Lung (tissue), 12 donors: ENCODE measurements around the gene TOM1L2. TPM values are rescaled to one million over a fixed set of nuclear protein-coding genes. Genes with fewer than 3 reads are reported as not detected.

Source experiments
- ATAC-seq: fragments of 200-7000 bp; cut with Tn5 transposase; one replicate; pipeline ENCODE4 v1.9.1; 2020; ENCODE audit warnings: moderate number of reproducible peaks; ENCODE audit not compliant: insufficient read depth, low FRiP score
- DNase-seq, 3 donors: peaks; one replicate each; pipeline ENCODE4 v3.0.0-alpha.2; 2013 to 2017
- H3K27ac ChIP-seq, 2 donors: one replicate each; pipeline ENCODE4 v1.5.1; 2013; ENCODE audit warnings: mild to moderate bottlenecking in 2 of 2, moderate library complexity in 2 of 2, control low read depth in 1 of 2, inconsistent platforms in 1 of 2, low read depth in 1 of 2, low read length in 1 of 2
- H3K27me3 ChIP-seq, 3 donors: one replicate each; pipeline ENCODE4 v1.5.1; 2013; ENCODE audit warnings: low read length in 2 of 3; ENCODE audit not compliant: control insufficient read depth in 3 of 3, insufficient read depth in 3 of 3
- H3K36me3 ChIP-seq, 4 donors: one replicate each; pipeline ENCODE4 v1.5.1; 2013; ENCODE audit warnings: low read length in 4 of 4, mild to moderate bottlenecking in 1 of 4, moderate library complexity in 1 of 4; ENCODE audit not compliant: control insufficient read depth in 4 of 4, insufficient read depth in 4 of 4
- H3K4me1 ChIP-seq, 5 donors: one replicate each; pipeline ENCODE4 v1.5.1; 2013; ENCODE audit warnings: low read length in 5 of 5, mild to moderate bottlenecking in 2 of 5, moderate library complexity in 1 of 5; ENCODE audit not compliant: control insufficient read depth in 5 of 5, insufficient read depth in 5 of 5
- H3K4me3 ChIP-seq: one replicate; pipeline ENCODE4 v1.5.1; 2013; ENCODE audit warnings: mild to moderate bottlenecking, control low read depth, moderate library complexity
- H3K9ac ChIP-seq, 2 donors: one replicate each; pipeline ENCODE4 v1.5.1; 2013; ENCODE audit warnings: low read length in 2 of 2, control low read depth in 1 of 2; ENCODE audit not compliant: insufficient read depth in 1 of 2
- H3K9me3 ChIP-seq, 4 donors: one replicate each; pipeline ENCODE4 v1.5.1; 2013; ENCODE audit warnings: low read length in 3 of 4, mild to moderate bottlenecking in 1 of 4, moderate library complexity in 1 of 4; ENCODE audit not compliant: control insufficient read depth in 4 of 4, insufficient read depth in 3 of 4
- WGBS, 2 donors: extraction: QIAGEN DNeasy Blood & Tissue Kit; methylation state at CpG; one replicate each; pipeline ENCODE4 v1.1.7; 2013; 5-methylcytosine and 5-hydroxymethylcytosine counted together
- polyA plus RNA-seq, 2 donors: library from polyadenylated mRNA; stranded (reverse); fragments of 200-250 nt; gene quantifications; one replicate each; pipeline ENCODE4 v1.2.1, GENCODE V29; 2013
- total RNA-seq, 2 donors: library from RNA; depleted of rRNA in 1 of 2; stranded (reverse); fragments of >200 nt in 1 of 2; gene quantifications; one replicate each; pipeline ENCODE4 v1.2.1, GENCODE V29; 2014 to 2021
- TF ChIP-seq, protein P1 (sequence below): IDR thresholded peaks from 2 replicates; pipeline ENCODE4 v1.5.1; 2012; ENCODE audit warnings: mild to moderate bottlenecking; ENCODE audit errors: control extremely low read depth, extremely low read depth
- donor health status: control.
- donor health status: control.
- donor health status: Bipolar disorder and iron deficiency.
- donor health status: healthy.
- donor health status: DM: yes; HTN: yes; CAD: no.

Gene TOM1L2
- total and polyA plus RNA-seq, 4 donors, result 21.5 to 56.5 (median 35.8) TPM

DNA sequence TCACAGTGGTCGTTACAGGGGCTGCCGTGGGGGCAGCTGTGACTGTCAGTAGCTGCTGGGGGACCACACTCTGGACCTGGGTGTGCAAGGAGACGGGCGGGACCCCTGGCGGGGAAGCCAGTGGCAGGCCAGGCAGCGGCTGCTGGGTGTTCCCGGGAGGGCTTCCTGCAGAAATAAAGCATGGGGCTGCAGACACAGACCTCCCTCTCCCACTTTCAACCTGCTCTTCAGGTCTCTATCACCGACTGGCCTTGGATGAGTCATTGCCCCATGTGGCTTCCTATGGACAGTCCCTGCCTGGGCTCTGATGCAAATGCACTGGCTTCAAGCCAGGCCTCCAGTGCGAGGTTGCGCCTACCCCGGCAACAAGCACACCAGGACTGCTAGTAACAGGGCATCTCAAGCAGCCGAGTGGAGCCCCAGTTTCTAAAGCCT, 152.6 kb downstream of the TOM1L2 start:
- Histone ChIP-seq H3K36me3 (peaks cover 0 to 42% (median 1%) of the 10 kb centered on the region in 4 donors), H3K27me3 (no peaks in the 10 kb centered on the region), H3K27ac (peak overlapping the region in 1 of 2 donors; percentile 18), H3K9ac (no peak overlapping the region), H3K4me1 (peaks cover 8 to 40% (median 9%) of the 10 kb centered on the region in 5 donors), H3K9me3 (no peaks in the 10 kb centered on the region), H3K4me3 (no peak overlapping the region)
- DNase-seq (peak in 1 of 3 donors; percentile 28), ATAC-seq (peak; percentile 19)
- 55 to 69% methylated on average over 11 to 12 of the region's 12 CpGs for WGBS, 2 donors
- TF ChIP-seq, protein P1, sequence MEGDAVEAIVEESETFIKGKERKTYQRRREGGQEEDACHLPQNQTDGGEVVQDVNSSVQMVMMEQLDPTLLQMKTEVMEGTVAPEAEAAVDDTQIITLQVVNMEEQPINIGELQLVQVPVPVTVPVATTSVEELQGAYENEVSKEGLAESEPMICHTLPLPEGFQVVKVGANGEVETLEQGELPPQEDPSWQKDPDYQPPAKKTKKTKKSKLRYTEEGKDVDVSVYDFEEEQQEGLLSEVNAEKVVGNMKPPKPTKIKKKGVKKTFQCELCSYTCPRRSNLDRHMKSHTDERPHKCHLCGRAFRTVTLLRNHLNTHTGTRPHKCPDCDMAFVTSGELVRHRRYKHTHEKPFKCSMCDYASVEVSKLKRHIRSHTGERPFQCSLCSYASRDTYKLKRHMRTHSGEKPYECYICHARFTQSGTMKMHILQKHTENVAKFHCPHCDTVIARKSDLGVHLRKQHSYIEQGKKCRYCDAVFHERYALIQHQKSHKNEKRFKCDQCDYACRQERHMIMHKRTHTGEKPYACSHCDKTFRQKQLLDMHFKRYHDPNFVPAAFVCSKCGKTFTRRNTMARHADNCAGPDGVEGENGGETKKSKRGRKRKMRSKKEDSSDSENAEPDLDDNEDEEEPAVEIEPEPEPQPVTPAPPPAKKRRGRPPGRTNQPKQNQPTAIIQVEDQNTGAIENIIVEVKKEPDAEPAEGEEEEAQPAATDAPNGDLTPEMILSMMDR, result no peak

DNA sequence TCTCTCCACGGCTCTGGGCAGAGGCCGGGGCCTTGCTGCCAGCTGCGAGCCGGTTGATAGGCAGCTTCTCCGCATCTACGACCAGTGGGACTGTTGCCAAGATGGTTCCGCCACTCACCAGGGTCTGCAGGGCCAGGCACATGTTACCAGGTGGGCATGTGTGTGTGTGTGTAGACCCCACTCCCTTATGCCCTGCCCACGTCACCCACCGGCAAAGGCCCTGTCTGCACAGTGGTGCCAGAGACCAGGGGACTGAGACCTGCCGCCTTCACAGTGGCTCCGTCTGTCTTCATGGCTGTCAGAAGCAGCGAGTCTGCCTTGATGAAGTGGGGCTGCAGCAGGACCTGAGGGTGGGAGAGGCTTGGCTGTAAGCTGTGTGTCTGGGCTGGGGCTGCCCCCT, 153.1 kb downstream of the TOM1L2 start:
- no peaks in the 10 kb centered on the region for H3K9me3 ChIP-seq
- H3K27ac ChIP-seq, result peak overlapping the region in 1 of 2 donors; percentile 18
- H3K27me3 ChIP-seq, result no peaks in the 10 kb centered on the region
- H3K9ac ChIP-seq, result no peak overlapping the region
- WGBS, 2 donors, result 88 to 94% methylated on average over 12 of the region's 12 CpGs
- peaks cover 4 to 36% (median 5%) of the 10 kb centered on the region in 5 donors for H3K4me1 ChIP-seq
- DNase-seq (no peak), ATAC-seq (no peak)
- TF ChIP-seq, protein P1, result no peak
- peaks cover 0 to 47% (median 1%) of the 10 kb centered on the region in 4 donors for H3K36me3 ChIP-seq
- H3K4me3 ChIP-seq, result no peak overlapping the region

DNA sequence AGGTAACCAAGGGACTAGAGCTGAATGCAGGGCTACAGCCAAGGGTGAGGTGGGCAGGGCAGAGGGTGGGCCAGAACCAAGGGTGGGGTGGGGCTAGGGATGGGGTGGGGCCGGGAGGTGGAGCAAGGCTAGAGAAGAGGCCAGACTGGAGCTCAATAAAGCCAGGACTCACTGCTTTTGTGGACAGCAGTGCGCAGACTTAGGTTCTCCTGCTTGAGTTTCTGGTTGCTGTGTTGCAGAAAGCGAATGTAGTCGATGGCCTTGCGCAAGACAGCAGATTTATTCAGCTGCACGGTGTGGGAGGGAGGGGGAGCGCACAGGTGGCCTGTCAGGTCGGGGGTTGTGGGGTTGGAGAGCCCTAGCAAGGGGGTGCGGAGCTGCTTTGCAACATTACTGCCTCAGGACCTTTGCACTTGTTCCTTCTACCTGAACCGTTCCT, 154.1 kb downstream of the TOM1L2 start:
- Histone ChIP-seq H3K4me3 (no peak overlapping the region), H3K4me1 (peaks cover 0 to 32% (median 4%) of the 10 kb centered on the region in 5 donors), H3K36me3 (peaks cover 0 to 56% (median 2%) of the 10 kb centered on the region in 4 donors), H3K9ac (no peak overlapping the region), H3K27me3 (no peaks in the 10 kb centered on the region), H3K9me3 (no peaks in the 10 kb centered on the region), H3K27ac (no peak overlapping the region)
- WGBS, 2 donors, result 66 to 70% methylated on average over 10 of the region's 10 CpGs
- DNase-seq (no peak), ATAC-seq (no peak)
- TF ChIP-seq, protein P1, result no peak

DNA sequence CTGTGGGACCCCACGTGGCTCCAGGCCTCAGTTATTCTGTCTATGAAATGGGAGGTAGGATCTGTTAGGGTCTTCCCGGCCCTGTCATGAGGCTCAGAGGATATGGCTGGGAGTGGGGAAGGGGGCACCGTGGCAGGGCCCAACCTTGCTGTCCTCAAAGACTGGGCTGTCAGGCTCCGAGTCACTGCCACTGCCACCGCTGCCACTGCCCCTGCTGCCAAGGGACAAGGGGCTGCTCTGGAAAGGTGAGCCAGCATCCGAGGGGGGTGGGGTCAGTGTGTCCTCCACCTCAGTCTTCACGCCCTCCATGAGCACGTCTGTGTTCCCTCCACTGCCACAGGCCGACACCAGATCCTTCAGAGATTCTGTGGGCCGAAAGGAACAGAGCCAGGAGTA, 154.7 kb downstream of the TOM1L2 start:
- Histone ChIP-seq H3K36me3 (peaks cover 0 to 62% (median 3%) of the 10 kb centered on the region in 4 donors), H3K9ac (no peak overlapping the region), H3K27me3 (no peaks in the 10 kb centered on the region), H3K9me3 (no peaks in the 10 kb centered on the region), H3K27ac (peak overlapping the region in 1 of 2 donors; percentile 52), H3K4me3 (no peak overlapping the region), H3K4me1 (peaks cover 0 to 27% (median 3%) of the 10 kb centered on the region in 5 donors)
- TF ChIP-seq, protein P1, result no peak
- DNase-seq (no peak), ATAC-seq (no peak)
- 91 to 96% methylated on average over 10 of the region's 10 CpGs for WGBS, 2 donors
